Dedifferentiated amniotic fluid mesenchymal stem cell (primary cell): ENCODE results near the gene MEGF8.

Experiments used
- DNase-seq: peaks from one replicate; pipeline ENCODE4 v3.0.0-alpha.2; 2016; ENCODE audit errors: extremely low spot score

MEGF8 gene

DNA sequence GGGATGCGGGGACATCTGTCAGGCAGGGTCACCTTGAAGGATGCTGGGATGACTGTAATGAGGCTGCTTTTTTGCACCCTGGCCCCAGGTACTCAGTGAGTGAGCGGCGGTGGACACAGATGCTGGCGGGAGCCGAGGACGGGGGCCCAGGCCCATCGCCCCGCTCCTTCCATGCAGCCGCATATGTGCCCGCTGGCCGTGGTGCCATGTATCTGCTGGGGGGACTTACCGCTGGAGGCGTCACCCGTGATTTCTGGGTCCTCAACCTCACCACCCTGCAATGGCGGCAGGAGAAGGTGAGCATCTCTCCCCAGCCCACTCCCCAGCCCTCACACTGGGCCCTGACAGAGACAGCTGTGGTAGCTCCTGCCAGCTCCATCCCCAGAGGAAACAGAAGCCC, 31.3 kb downstream of the MEGF8 start:
- no peak for DNase-seq

GRCh38 chr19:42357290-42357689, 31.9 kb downstream of the MEGF8 start:
- DNase-seq: no peak

GRCh38 chr19:42360787-42361544, 35.5 kb downstream of the MEGF8 start:
- DNase-seq: no peak

DNA sequence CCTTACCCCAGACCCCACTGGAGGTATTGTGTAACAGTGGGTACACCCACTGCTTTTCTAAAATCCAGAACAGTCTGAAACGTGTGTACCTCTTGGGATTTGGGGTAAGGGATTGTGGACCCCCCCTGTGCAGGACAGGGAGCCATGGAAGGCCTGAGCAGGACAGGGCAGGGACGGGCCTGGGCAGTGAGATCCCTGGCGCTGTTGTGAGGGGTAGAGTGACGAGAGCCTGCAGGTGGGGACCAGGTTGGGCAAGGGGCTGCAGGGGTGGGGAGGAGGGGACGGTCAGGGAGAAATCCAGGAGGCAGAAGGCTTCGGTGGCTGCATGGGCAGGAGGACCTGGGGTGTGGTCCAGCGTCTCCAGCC, 36.1 kb downstream of the MEGF8 start:
- no peak for DNase-seq

DNA sequence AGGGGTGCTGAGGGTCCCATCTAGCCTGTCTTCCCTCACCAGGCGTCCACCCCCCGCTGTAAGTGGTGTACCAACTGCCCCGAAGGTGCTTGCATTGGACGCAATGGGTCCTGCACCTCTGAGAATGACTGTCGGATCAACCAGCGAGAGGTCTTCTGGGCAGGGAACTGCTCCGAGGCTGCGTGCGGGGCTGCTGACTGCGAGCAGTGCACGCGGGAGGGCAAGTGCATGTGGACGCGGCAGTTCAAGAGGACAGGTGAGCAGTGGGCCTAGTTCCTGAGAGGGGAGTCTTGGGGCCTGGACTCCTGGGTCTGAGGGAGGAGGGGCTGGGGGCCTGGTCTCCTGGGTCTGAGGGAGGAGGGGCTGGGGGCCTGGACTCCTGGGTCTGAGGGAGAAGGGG, 36.9 kb downstream of the MEGF8 start:
- no peak for DNase-seq

GRCh38 chr19:42362891-42363440, 37.5 kb downstream of the MEGF8 start:
- no peak for DNase-seq

- no peak for DNase-seq
Measured at GRCh38 chr19:42363614-42364346, 38.3 kb downstream of the MEGF8 start.

- no peak for DNase-seq
Measured at GRCh38 chr19:42366673-42367072, 41.2 kb downstream of the MEGF8 start.

- no peak for DNase-seq
Measured at GRCh38 chr19:42367929-42368328, 42.5 kb downstream of the MEGF8 start.

GRCh38 chr19:42368360-42368759, 42.9 kb downstream of the MEGF8 start:
- no peak for DNase-seq

- no peak for DNase-seq
Measured at GRCh38 chr19:42368765-42369164, 43.3 kb downstream of the MEGF8 start.

DNA sequence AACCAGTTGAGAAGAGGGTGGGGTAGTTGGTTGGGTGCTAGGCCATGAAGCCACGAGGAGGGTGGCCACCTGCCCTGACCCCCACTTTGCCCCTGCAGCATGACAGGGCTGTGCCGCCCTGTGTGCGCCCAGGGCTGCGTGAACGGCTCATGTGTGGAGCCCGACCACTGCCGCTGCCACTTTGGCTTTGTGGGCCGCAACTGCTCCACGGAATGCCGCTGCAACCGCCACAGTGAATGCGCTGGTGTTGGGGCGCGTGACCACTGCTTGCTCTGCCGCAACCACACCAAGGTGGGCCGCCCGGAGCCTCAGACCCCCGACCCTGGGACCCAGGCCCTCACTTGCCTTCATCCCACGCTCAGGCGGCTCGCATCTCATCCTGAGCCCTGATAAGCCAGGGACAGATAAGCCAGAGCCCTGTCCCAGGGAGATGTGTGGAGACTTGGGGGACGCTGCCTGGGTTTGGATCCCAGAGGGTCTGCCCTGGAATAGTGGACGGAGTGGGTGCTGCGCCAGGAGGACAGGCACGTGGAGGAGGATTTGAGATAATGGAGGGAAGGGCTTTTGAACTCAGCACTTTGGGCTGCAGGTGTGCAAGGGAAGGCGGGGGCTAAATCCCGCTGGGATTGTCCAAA, 44.1 kb downstream of the MEGF8 start:
- DNase-seq: no peak

- DNase-seq: no peak
Measured at GRCh38 chr19:42370068-42370520, 44.7 kb downstream of the MEGF8 start.

DNA sequence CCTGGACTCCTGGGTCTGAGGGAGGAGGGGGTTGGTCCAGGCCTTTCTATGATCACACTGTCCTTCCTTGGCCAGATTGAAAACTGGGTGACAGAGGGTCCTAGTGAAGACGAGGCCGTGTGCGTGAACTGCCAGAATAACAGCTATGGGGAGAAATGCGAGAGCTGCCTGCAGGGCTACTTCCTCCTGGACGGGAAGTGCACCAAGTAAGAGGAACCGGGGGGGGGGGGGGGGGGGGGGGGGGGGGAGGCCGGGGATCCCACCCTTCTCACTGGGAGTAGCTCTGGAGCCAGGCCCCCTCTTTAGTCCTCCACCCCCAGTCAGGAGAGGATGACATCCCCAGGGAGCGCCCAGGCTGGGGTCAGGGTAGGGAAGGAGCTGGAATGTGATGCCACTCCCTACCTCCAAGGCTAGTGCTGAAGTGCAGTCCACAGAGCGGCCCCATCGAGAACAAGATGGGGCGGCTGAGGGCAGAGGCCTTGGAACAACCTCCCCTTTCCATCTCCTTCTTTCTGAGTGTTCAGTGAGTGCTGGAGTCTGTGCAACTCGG, 45.3 kb downstream of the MEGF8 start:
- DNase-seq: no peak

GRCh38 chr19:42374826-42375376, 49.5 kb downstream of the MEGF8 start:
- no peak for DNase-seq

GRCh38 chr19:42375415-42376176, 50.2 kb downstream of the MEGF8 start:
- DNase-seq: no peak

- no peak for DNase-seq
Measured at GRCh38 chr19:42376177-42376555, 50.7 kb downstream of the MEGF8 start.

- DNase-seq: no peak
Measured at GRCh38 chr19:42378225-42379215, 53.1 kb downstream of the MEGF8 start.

GRCh38 chr19:42380155-42380554, 54.7 kb downstream of the MEGF8 start:
- no peak for DNase-seq
